ENCODE results near the gene CERCAM. TPM values are rescaled to one million over a fixed set of nuclear protein-coding genes. Genes with fewer than 3 reads are reported as not detected.

Gene CERCAM
- total RNA-seq, 4 donors from 2014 or later = 25.1 to 70.7 (median 39.8) TPM

GRCh38 chr9:128486201-128486600 lies 65.5 kb downstream of the CERCAM start:
- H3K27me3 ChIP-seq = no peaks in the 10 kb centered on the region
- intact Hi-C loops (cut with DNase I; ENCODE audit: low total_unique reads) = no loop called here
- H3K4me1 ChIP-seq = no peaks in the 10 kb centered on the region
- no peak overlapping the region for H3K27ac ChIP-seq
- no peak overlapping the region for H3K4me3 ChIP-seq
- TF ChIP-seq CTCF (IDR thresholded peaks at IDR 0.05) (no peak), POLR2A (IDR thresholded peaks at IDR 0.05) (no peak)
- no peaks in the 10 kb centered on the region for H3K9me3 ChIP-seq
- DNase-seq = no peak
- no peaks in the 10 kb centered on the region for H3K36me3 ChIP-seq

MicroRNAs encoded within 50 kb of the gene (microRNA counts, 767-probe panel; counts per million panel counts)
- 0 counts per million in 2 donors for microRNA hsa-miR-219-2-3p

Small RNA genes lying within 50 kb of the gene (microRNA-seq; reads per million reads assigned to microRNA genes)
- not detected for gene MIR219B (ENCODE audit: borderline microRNAs expressed, borderline replicate concordance)

Other genes with a start within 250 kb of the CERCAM start
- gene CIZ1, start 229.3 kb upstream of the CERCAM start, total RNA-seq = 100 to 1,000 TPM in 1 of 4 donors, 10 to 100 TPM in 3; 31.3 to 151 (median 52.6) TPM
- 10 to 100 TPM in 3 of 4 donors, 1 to 10 TPM in 1; 5.0 to 71.5 (median 31.0) TPM for gene DNM1, start 217.5 kb upstream of the CERCAM start, total RNA-seq
- gene GOLGA2, start 144.8 kb upstream of the CERCAM start, total RNA-seq = 100 to 1,000 TPM in 2 of 4 donors, 10 to 100 TPM in 2; 18.4 to 174 (median 89.9) TPM
- 10 to 100 TPM; 10.3 to 86.1 (median 19.3) TPM for gene SWI5, start 144.6 kb upstream of the CERCAM start, total RNA-seq
- gene TRUB2, start 98.4 kb upstream of the CERCAM start, total RNA-seq = 10 to 100 TPM in 2 of 4 donors, 1 to 10 TPM in 1, under 1 TPM in 1; 0.29 to 14.0 (median 9.7) TPM
- gene COQ4, start 98.0 kb upstream of the CERCAM start, total RNA-seq = 10 to 100 TPM in 3 of 4 donors, 1 to 10 TPM in 1; 3.2 to 37.9 (median 29.6) TPM
- gene SLC27A4, start 80.3 kb upstream of the CERCAM start, total RNA-seq = 10 to 100 TPM in 2 of 4 donors, 1 to 10 TPM in 2; 4.6 to 22.7 (median 9.5) TPM
- gene URM1, start 49.5 kb upstream of the CERCAM start, total RNA-seq = 10 to 100 TPM in 3 of 4 donors, 1 to 10 TPM in 1; 6.7 to 32.0 (median 22.4) TPM
- 10 to 100 TPM; 14.4 to 37.3 (median 25.9) TPM for gene ODF2, start 35.1 kb downstream of the CERCAM start, total RNA-seq
- gene GLE1, start 83.9 kb downstream of the CERCAM start, total RNA-seq = 10 to 100 TPM in 3 of 4 donors, 1 to 10 TPM in 1; 3.3 to 25.5 (median 16.4) TPM
- 100 to 1,000 TPM; 244 to 521 (median 335) TPM for gene SPTAN1, start 131.7 kb downstream of the CERCAM start, total RNA-seq
- gene DYNC2I2, start 236.0 kb downstream of the CERCAM start, total RNA-seq = 10 to 100 TPM; 21.4 to 44.8 (median 41.1) TPM

Measured in uterus (tissue), 4 donors.